Measurements from ENCODE around the gene TBC1D14.

DNA sequence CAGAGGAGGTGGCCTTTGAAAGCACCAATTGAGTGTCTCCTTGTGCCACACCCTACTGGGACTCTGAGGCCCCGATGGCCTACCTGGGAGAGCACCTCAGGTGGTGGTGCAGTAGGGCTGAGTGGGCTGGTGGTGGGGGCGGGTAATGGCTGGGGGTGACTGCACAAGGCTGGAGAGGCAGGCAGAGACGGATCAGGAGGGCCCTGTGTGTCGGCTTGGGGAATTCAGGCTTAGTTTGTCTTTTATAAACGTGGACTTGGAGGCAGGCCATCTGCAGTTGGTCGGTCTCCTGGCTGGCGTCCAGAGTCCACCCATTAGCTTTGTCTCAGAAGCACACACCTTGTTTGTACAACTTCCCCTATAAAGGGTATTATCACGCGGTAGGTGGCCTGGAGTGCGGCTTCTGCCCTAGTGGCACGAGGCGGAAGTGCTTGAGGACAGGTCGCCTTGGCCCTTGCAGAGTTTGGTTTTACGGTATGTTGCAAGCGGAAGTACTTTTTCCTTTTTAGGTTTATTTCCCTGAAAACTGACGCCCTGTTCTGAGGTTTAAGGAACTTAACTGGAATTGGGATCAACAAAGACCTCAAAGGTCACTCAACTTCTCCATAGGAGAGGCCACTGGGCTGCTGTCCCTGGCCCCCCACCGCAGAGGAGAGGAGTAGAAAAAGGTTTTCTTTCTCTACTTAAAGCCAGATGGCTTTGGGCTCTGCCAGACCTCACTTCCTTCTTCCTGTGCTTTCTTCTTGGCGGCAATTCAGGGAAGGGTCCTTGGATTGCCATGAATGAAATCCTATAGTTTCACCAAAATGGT lies 8.0 kb downstream of the TBC1D14 start:
- TF ChIP-seq POLR2A (IDR thresholded peaks at IDR 0.05), result peak in 1 of 2 donors; percentile 14
- TF ChIP-seq CTCF (IDR thresholded peaks at IDR 0.05), result peak; percentile 44 to 85 (median 72)
